Measurements from ENCODE around the gene HAGHL.

DNA sequence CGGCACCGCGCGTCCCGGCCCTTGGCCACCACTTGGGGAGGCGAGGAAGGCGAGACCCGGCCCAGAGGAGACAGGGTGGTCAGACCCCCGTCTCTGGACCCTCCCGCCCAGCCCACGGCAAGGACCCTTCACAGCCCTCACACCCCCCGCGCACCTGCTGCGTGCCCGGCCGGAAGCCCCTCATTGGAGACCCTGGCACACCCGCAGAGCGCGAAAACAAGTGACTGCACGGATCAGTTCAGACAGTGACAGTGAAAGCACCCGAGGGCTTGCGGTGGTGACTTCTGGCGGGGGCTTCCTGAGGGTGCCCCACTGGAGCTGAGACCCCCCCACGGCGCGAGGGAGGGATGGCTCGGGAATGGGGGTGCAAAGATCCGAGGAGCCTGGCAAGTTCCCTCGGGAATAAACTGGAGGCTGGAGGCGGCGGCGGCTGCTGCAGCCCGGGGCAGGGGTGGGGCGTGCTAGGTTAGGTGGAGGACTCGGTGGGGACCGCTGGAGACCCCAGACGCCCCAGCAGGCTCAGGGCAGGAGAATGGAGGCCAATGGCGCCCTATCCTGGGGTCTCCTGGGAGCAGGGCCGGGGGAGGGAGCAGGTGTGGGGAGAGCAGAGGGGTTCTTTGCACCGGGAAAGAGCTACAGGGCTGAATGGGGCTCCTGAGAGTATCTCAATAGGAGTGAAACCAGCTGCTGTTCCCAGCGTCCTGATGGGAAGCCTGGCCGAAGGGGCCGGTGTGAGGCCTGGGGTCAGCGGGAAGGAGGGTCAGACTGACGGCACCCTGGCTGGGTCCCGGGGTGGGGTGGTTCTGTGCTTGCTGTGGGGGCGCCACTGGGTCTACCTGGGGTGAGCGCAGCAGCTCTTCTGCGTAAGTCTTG, 20.5 kb upstream of the HAGHL start:
- TF ChIP-seq, protein P1, sequence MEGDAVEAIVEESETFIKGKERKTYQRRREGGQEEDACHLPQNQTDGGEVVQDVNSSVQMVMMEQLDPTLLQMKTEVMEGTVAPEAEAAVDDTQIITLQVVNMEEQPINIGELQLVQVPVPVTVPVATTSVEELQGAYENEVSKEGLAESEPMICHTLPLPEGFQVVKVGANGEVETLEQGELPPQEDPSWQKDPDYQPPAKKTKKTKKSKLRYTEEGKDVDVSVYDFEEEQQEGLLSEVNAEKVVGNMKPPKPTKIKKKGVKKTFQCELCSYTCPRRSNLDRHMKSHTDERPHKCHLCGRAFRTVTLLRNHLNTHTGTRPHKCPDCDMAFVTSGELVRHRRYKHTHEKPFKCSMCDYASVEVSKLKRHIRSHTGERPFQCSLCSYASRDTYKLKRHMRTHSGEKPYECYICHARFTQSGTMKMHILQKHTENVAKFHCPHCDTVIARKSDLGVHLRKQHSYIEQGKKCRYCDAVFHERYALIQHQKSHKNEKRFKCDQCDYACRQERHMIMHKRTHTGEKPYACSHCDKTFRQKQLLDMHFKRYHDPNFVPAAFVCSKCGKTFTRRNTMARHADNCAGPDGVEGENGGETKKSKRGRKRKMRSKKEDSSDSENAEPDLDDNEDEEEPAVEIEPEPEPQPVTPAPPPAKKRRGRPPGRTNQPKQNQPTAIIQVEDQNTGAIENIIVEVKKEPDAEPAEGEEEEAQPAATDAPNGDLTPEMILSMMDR (conservative IDR thresholded peaks at IDR 0.05; ENCODE audit: low read length): no peak
- TF ChIP-seq EZH2phosphoT487 (IDR thresholded peaks at IDR 0.05; ENCODE audit: borderline replicate concordance): no peak

Measured in Loucy (cell line).